HG03558 (cell line): Measurements from ENCODE around the gene MYL3.

Source experiments
- ATAC-seq: cut with Tn5 transposase; IDR thresholded peaks from one replicate; pipeline ENCODE4 v1.9.1; 2021; ENCODE audit warnings: moderate number of reproducible peaks; ENCODE audit not compliant: unreplicated experiment; ENCODE audit errors: extremely low read depth

MYL3 gene

GRCh38 chr3:46866720-46867549 lies 3.7 kb upstream of the MYL3 start:
- no peak for ATAC-seq

DNA sequence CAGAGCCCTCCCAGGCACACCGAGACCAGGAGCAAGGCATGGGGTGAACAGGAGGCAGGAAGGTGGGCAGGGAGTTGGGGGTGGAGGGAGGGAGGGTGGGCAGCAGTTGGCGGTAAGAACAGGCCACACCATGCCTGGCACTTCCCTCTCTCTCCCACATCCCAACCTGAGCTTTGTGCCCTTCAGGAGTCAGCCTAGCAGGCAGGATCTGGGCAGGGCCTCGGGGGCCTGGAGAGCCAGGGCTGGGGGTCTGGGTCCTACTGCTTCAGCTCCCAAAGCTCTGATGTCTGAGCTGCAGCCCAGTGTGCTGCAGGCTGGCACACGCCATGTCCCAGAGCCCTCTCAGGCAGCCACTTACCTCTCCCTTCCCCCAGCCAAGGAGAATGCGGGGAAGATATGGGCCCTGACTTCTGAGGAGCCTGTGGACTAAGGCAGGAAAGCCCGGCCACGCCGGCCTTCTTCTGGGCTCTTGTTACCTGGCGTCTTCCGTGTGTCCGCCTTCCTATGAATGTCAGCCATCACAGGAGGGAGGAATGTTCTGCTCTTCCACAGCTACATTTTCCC lies 2.9 kb upstream of the MYL3 start:
- no peak for ATAC-seq

- ATAC-seq, result no peak
Measured at GRCh38 chr3:46865546-46865945, 2.3 kb upstream of the MYL3 start.

DNA sequence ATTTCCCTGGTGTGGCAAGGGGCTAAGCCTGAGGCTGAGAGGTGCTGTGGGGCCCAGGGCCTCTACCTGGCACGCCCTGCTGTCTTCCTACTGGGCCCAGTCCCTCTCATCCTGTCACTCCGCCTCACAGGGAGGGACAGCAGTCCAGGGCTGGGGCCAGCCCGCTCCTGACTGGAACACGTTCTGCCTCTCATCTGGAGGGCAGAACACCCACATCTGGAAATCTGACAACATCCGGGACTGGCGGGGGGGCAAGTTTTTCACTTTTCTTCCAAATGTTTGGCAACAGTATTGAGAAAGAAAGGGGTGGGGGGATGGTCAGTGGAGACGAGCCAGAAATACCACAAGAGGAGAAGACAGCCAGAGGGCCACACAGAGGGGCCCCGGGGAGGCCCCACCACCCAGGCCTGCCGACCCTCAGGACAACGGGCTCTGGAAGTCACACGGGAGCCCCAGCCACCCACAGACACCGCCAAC lies 1.8 kb upstream of the MYL3 start:
- no peak for ATAC-seq

DNA sequence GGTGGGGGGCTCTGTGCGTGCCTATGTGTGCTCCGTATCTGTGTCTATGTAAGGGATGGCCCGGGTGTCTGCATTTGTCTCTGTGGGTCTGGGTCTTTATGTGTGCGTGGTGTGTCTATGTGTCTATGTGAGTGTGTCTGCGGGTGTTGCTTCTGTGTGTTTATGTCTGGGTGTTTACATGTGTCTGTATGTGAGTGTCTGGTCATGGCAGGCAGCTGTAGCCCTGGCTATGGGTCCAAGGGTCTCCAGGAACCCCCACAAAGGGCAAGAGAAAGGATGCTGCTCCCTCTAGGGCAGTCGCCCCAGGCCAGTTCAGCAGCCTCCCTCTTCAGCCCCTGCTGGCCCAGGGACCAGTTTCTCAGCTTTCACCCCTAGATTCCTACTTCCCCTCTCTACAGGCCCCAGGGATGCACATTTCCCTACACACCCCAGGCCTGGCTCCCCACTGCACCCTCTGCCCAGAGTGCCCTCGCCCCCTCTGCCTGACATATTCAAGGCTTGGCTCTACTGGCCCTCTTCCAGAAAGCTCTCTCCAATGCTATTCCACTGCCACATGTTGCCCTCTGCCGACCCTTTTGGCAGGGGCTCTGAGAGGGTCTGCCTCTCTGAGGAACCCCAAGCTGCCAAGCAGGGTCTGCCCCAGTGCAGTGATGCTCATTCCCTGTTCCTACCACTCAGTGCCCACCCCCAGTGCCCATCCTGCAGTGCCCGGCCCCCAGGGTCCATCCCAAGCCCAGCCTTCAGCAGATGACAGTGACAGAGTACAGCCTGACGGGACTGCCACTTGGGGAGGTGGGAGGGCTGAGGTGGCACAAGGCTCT lies 1.0 kb upstream of the MYL3 start:
- no peak for ATAC-seq

- no peak for ATAC-seq
Measured at GRCh38 chr3:46862369-46863025, 747 bp downstream of the MYL3 start.

GRCh38 chr3:46861605-46862368 lies 1.5 kb downstream of the MYL3 start:
- ATAC-seq, result no peak

- no peak for ATAC-seq
Measured at GRCh38 chr3:46860810-46861604, 2.2 kb downstream of the MYL3 start.

- ATAC-seq, result no peak
Measured at GRCh38 chr3:46860017-46860809, 3.0 kb downstream of the MYL3 start.

DNA sequence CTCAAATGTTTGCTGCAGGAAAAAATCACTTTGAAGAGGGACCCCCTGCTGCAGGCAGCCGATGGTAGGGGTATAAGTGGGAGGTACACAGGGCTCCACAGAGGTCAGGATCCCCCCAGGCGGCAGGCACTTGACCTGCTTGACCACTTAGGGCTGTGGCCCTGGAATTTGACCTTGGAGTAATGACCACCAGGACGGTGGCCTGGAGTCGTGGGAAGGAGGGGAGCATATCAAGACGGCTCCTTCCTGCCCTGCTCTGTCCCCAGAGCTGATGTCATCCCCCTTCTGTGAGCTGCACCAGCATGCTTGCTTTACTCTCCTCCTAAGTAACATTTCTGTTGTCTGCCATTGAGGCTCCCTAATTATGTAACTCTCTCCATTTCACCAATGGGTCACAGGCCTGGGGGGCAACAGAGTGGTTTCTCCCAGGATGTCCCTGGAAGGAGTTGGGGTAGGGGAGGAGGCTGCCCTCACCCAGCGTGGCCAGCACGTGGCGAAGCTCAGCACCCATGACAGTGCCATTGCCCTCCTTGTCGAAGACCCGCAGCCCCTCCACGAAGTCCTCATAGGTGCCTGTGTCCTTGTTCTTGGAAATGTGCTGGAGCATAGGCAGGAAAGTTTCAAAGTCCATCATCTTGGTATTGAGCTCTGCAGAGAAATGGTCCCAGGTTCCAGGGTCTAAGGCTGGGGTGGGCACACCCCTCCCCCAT lies 4.1 kb downstream of the MYL3 start:
- ATAC-seq, result no peak

DNA sequence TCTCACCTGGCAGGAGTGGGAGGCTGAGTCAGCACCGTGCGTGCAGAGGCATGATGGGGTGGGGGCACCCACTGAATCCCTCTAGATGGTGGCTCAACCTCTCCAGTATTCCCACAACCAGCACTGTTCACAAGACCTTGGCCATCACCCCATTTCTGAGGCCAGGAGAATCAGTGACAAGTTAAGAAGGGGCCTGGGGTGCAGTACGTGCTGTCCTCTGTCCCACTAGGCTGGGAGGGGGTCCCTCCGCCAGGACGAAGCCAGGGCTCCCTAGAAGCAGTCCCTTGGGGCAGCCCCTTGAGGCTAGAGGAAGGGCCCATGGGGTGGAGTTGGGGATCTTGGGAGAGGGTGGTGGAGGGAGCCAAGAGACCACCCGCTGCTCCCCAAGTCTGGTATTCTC lies 4.8 kb downstream of the MYL3 start:
- ATAC-seq, result no peak

GRCh38 chr3:46857485-46858341 lies 5.5 kb downstream of the MYL3 start:
- no peak for ATAC-seq

- ATAC-seq, result no peak
Measured at GRCh38 chr3:46856576-46857471, 6.4 kb downstream of the MYL3 start.

DNA sequence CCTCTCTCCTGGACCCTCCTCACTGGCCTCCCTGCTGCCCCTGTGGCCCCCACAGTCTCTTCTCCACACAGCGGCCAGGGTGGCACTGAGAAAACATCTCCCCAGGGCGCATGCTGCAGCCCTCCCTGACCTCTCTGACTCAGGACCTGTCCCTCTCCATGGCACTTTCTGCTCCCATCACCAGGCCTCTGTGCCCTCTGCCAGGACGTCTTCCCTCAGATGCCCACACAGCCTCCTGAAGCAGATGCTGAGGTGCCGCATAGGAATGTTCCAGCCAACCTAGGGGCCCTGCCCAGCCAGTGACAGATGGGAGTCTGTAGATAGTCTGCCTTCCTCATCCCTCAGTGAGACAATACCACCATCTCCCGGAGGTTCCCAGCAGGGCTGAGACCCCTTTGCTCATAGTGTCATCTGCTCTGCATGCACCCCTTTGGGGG lies 8.7 kb downstream of the MYL3 start:
- ATAC-seq, result no peak
